ACHN (cell line): ENCODE data around the gene CPAMD8.
"Not testable (repeated sequence)": the region's sequence is repeated elsewhere in the genome, so short reads cannot be mapped to it uniquely, and the experiment has no call there.

Experiments used
- DNase-seq: peaks from one replicate; pipeline ENCODE4 v3.0.0-alpha.2; 2015
- in situ Hi-C: cut with HindIII; loops from 2 replicates; pipeline ENCODE4 v1.10.0; 2017; ENCODE audit warnings: low sequenced_read_pairs, low pct_ligation_motif_present, low pct_unique_long_range_greater_than_20kb

Gene CPAMD8

GRCh38 chr19:16958277-16958676, 68.3 kb downstream of the CPAMD8 start:
- not testable (repeated sequence) for DNase-seq

GRCh38 chr19:16957855-16958254, 68.8 kb downstream of the CPAMD8 start:
- in situ Hi-C loops: no loop called here

More at GRCh38 chr19:16958277-16958676, 68.3 kb downstream of the CPAMD8 start:
- in situ Hi-C loops: not testable (repeated sequence)

GRCh38 chr19:16957151-16957701, 69.4 kb downstream of the CPAMD8 start:
- DNase-seq: no peak
- in situ Hi-C loops: no loop called here

More at GRCh38 chr19:16957855-16958254, 68.8 kb downstream of the CPAMD8 start:
- DNase-seq: no peak

GRCh38 chr19:16955161-16955560, 71.4 kb downstream of the CPAMD8 start:
- in situ Hi-C loops: no loop called here
- DNase-seq: no peak

DNA sequence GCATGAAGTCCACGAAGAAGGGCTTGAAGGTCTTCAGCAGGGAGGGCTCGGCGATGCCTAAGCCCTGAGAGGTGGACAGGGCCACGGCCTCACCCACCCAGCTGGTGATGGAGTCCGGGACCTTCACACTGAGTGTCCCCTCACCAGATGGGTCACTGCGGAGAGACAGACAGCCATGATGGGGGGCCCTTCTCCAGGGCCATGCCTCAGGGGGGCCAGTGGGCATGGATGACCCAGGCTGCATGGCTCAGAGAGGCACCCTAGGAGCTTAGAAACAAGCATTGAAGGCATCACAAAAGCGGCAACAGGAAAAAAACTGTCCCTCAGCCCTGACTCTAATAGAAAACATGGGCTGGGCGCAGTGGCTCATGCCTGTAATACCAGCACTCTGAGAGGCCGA, 74.6 kb downstream of the CPAMD8 start:
- no peak for DNase-seq
- in situ Hi-C loops: no loop called here

- no peak for DNase-seq
Observed at GRCh38 chr19:16951529-16951928, 75.1 kb downstream of the CPAMD8 start.

DNA sequence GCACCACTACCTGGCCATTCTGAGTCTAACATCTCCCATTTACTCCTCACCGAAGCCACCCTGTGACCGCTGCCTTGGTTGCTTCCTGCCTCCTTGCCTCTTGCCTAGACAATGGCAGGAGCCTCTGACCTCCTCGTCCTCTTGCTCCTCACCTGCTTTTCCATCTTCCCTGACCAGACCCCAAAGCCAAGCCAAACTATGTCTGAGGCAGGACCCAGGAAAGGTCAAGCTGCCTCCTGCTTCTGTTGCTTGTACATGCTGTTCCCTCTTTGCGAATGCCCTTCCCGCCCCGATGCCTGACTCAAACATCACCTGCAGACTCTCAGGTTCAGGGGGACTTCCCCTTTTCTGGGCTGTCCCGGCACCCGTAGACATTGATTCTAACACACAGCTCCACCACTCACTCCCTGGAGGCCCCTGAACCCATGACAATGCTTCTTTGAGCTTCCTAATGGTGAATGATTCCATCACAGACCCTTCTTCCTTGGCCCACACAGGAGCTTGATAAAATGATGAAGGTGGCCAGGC, 77.0 kb downstream of the CPAMD8 start:
- in situ Hi-C loops: no loop called here
- no peak for DNase-seq

More at GRCh38 chr19:16951529-16951928, 75.1 kb downstream of the CPAMD8 start:
- in situ Hi-C loops: no loop called here

GRCh38 chr19:16946951-16947940, 79.4 kb downstream of the CPAMD8 start:
- in situ Hi-C loops: no loop called here
- no peak for DNase-seq

DNA sequence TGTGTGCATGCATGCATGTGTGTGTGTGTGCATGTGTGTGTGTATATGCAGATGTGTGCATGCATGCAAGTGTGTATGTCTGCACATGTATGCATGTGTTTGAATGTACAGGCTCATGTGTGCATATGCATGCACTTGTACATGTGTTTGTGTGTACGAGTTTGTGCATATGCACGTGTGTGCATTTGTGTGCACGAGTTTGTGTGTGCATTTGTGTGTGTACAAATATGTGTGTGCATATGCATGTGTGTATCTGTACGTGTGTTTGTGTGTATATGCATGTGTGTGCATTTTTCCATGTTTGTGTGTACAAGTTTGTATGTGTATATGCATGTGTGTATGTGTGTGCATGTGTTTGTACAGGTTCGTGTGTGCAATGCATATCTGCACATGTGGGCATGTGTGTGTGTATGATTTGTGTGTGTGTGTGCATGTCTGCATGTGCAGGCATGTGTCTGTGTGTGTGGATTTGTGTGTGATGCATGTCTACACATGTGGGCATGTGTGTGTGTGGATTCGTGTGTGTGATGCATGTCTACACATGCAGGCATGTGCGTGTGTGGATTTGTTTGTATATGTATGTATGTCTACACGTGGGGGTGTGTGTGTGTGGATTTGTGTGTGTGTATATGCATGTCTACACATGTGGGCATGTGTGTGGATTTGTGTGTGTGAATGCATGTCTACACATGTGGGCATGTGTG, 80.7 kb downstream of the CPAMD8 start:
- DNase-seq: no peak
- in situ Hi-C loops: no loop called here

GRCh38 chr19:16945364-16945714, 81.3 kb downstream of the CPAMD8 start:
- DNase-seq: no peak
- in situ Hi-C loops: no loop called here

GRCh38 chr19:16944626-16945363, 81.8 kb downstream of the CPAMD8 start:
- DNase-seq: no peak
- in situ Hi-C loops: no loop called here

DNA sequence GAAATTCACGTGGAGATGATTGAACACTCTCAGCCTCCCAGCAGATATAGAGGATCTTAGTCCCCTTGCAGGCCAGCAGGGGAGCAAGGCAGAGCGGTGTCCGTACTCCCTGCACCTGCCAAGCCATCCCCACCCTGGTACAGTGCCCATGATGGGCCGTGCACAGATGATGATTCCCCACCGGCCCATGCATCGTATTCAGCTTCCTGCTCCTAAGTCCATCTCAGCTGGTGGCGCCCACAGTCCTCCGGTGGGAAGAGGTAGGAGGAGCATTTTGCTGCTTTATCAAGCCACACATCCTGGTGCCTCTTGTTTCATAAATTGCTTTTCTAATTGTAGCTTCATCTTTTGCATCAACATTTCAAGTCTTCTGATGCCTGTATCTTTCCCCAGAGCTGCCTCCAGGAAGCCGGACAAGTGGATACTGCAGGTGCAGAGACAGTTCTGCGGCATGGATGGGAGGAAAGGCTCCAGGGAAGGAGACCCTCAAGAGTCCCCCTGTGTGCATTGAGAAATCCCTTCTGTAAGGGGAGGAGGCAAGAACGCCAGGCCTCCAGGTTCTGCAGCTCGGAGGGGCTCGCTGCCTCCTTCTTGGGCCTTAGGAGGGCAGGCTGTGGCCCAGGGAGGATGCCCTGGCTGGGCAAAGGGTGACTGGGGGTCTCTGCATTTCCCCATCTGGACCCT, 82.5 kb downstream of the CPAMD8 start:
- no peak for DNase-seq
- in situ Hi-C loops: no loop called here

DNA sequence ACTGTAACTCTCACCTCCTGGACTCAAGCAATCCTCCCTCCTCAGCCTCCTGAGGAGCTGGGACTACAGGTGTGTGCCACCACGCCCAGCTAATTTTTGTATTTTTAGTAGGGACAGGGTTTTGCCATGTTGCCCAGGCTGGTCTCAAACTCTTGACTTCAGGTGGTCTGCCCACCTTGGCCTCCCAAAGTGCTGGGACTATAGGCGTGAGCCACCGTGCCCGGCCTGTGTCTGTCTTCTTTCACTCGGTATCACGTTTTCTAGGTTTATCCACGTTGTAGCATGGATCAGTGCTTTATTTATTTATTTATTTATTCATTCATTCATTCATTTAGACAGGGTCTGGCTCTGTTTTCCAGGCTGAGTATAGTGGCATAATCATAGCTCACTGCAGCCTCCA, 83.5 kb downstream of the CPAMD8 start:
- DNase-seq, in situ Hi-C loops: not testable (repeated sequence)

GRCh38 chr19:16942583-16942982, 84.0 kb downstream of the CPAMD8 start:
- in situ Hi-C loops: no loop called here
- no peak for DNase-seq

GRCh38 chr19:16940626-16941025, 86.0 kb downstream of the CPAMD8 start:
- no peak for DNase-seq
- in situ Hi-C loops: no loop called here

DNA sequence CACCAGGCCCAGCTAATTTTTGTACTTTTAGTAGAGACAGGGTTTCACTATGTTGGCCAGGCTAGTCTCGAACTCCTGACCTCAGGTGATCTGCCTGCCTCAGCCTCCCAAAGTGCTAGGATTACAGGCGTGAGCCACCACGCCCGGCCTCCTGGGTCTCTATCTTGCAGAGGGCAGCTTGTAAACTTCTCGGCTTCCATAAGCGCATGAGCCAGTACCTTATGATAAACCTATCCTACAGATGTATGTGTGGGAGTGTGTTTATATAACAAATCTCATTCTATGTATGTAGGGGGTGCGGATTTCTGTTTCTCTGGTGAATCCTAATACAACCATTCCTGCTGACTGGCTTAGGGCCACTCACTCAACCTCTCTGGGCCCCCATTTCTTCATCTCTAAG, 86.5 kb downstream of the CPAMD8 start:
- DNase-seq, in situ Hi-C loops: not testable (repeated sequence)

GRCh38 chr19:16938211-16938610, 88.4 kb downstream of the CPAMD8 start:
- in situ Hi-C loops: no loop called here
- no peak for DNase-seq

DNA sequence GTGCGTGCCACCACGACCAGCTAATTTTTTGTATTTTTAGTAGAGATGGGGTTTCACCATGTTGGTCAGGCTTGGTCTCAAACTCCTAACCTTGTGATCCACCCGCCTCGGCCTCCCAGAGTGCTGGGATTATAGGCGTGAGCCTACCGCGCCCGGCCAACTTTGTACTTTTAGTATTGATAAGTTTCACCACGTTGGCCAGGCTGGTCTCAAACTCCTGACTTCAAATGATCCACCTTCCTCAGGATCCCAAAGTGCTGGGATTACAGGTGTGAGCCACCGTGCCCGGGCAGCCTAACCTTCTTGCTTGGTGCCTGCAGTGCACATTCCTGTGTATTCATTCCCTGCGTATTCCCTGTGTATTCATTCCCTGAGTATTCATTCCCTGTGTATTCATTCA, 88.8 kb downstream of the CPAMD8 start:
- DNase-seq, in situ Hi-C loops: not testable (repeated sequence)
